Measurements from ENCODE around the gene MERTK.

DNA sequence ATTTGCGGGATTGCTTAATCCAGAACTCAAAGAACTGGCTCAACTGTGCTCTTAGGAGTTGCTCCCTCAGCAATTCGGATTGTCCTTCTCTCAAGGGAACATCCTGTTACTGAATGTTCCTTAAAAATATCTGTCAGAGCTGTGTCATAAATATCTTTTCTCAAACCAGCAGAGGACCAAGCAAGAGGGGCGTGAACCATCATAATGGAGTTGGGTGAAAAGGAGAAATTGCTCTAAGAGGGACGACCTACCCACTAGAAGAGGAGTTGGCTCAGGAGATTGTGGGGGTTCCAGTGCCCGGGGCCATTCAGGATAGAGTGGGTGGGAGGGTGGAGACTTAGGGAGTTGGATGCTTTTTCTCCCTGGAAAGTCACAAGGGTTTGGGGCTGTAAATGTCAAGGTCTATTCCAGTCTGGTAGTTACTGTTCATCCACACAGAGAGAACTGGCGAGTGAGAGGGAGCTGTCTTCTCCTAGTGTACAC, 59.5 kb downstream of the MERTK start:
- TF ChIP-seq NFIC (IDR thresholded peaks at IDR 0.05; ENCODE audit: borderline replicate concordance): no peak
- TF ChIP-seq, protein P1, sequence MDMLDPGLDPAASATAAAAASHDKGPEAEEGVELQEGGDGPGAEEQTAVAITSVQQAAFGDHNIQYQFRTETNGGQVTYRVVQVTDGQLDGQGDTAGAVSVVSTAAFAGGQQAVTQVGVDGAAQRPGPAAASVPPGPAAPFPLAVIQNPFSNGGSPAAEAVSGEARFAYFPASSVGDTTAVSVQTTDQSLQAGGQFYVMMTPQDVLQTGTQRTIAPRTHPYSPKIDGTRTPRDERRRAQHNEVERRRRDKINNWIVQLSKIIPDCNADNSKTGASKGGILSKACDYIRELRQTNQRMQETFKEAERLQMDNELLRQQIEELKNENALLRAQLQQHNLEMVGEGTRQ (IDR thresholded peaks at IDR 0.05; ENCODE audit: borderline replicate concordance, low read depth, low read length): no peak
- TF ChIP-seq, protein P2, sequence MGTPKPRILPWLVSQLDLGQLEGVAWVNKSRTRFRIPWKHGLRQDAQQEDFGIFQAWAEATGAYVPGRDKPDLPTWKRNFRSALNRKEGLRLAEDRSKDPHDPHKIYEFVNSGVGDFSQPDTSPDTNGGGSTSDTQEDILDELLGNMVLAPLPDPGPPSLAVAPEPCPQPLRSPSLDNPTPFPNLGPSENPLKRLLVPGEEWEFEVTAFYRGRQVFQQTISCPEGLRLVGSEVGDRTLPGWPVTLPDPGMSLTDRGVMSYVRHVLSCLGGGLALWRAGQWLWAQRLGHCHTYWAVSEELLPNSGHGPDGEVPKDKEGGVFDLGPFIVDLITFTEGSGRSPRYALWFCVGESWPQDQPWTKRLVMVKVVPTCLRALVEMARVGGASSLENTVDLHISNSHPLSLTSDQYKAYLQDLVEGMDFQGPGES (IDR thresholded peaks at IDR 0.05; ENCODE audit: low read depth, low read length): no peak
- TF ChIP-seq MXI1 (IDR thresholded peaks at IDR 0.05; ENCODE audit: low read depth, low read length): no peak
- TF ChIP-seq, protein P3, sequence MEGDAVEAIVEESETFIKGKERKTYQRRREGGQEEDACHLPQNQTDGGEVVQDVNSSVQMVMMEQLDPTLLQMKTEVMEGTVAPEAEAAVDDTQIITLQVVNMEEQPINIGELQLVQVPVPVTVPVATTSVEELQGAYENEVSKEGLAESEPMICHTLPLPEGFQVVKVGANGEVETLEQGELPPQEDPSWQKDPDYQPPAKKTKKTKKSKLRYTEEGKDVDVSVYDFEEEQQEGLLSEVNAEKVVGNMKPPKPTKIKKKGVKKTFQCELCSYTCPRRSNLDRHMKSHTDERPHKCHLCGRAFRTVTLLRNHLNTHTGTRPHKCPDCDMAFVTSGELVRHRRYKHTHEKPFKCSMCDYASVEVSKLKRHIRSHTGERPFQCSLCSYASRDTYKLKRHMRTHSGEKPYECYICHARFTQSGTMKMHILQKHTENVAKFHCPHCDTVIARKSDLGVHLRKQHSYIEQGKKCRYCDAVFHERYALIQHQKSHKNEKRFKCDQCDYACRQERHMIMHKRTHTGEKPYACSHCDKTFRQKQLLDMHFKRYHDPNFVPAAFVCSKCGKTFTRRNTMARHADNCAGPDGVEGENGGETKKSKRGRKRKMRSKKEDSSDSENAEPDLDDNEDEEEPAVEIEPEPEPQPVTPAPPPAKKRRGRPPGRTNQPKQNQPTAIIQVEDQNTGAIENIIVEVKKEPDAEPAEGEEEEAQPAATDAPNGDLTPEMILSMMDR (IDR thresholded peaks at IDR 0.05): no peak

Data from SK-N-SH (cell line).